ENCODE measurements around the gene EBF4.

GRCh38 chr20:2800521-2801285, 108.1 kb downstream of the EBF4 start, which contains the start of gene CPXM1:
- TF ChIP-seq CTCF (IDR thresholded peaks at IDR 0.05; ENCODE audit: low read depth, low read length, poor library complexity, severe bottlenecking) (no peak), EZH2phosphoT487 (IDR thresholded peaks at IDR 0.05; ENCODE audit: borderline replicate concordance, low read length) (no peak)

Measured in DOHH2 (cell line).